Esophagus muscularis mucosa (tissue), 4 donors: Measurements from ENCODE around the gene OGFR.

ENCODE experiments used
- CTCF ChIP-seq, 3 experiments: fragments of 200-600 bp in 2 of 3; fragments of 450-650 bp in 1 of 3; sonication (generic) in 2 of 3; IDR thresholded peaks; one replicate each; pipeline ENCODE4 v1.5.1; 2017 to 2019; ENCODE audit warnings: antibody characterized with exemption in 3 of 3, mild to moderate bottlenecking in 2 of 3, moderate library complexity in 1 of 3
- EP300 ChIP-seq: sonication (generic); formaldehyde crosslinking; IDR thresholded peaks from one replicate; pipeline ENCODE4 v1.6.1; 2017; ENCODE audit warnings: antibody characterized with exemption
- POLR2A ChIP-seq: fragments of 450-650 bp; IDR thresholded peaks from one replicate; pipeline ENCODE4 v1.6.1; 2017; ENCODE audit warnings: antibody characterized with exemption, moderate library complexity, mild to moderate bottlenecking, low read depth
- POLR2AphosphoS5 ChIP-seq, 2 donors: sonication (generic); formaldehyde crosslinking; IDR thresholded peaks; one replicate each; pipeline ENCODE4 v1.6.1; 2017; ENCODE audit warnings: antibody characterized with exemption in 2 of 2

- TF ChIP-seq CTCF (IDR thresholded peaks at IDR 0.05) (no peak), EP300 (no peak), POLR2A (no peak), POLR2AphosphoS5 (IDR thresholded peaks at IDR 0.05) (no peak)
Measured at GRCh38 chr20:62839261-62839660, 34.6 kb downstream of the OGFR start.
